ENCODE results near the gene RPS6KC1.

DNA sequence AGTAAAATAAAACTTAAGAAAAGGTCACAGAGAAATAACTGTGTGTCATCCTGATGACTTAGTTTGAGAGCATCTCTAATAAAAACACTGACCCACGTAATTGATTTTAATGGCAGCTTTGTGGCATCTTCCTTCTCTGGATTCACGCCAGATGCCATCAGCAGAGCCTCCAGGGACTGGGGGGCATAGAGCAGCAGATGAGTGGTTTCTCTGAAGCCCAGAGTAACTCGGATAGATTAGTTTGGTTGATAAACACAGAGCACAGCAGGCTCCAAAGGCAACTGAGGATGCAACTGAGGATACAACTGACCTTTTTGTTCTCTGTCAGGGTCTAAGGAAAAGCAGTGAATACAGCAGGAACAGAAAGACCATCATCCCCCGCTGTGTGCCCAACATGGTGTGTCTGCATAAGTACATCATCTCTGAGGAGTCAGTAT, 180.8 kb downstream of the RPS6KC1 start:
- TF ChIP-seq, protein P1, sequence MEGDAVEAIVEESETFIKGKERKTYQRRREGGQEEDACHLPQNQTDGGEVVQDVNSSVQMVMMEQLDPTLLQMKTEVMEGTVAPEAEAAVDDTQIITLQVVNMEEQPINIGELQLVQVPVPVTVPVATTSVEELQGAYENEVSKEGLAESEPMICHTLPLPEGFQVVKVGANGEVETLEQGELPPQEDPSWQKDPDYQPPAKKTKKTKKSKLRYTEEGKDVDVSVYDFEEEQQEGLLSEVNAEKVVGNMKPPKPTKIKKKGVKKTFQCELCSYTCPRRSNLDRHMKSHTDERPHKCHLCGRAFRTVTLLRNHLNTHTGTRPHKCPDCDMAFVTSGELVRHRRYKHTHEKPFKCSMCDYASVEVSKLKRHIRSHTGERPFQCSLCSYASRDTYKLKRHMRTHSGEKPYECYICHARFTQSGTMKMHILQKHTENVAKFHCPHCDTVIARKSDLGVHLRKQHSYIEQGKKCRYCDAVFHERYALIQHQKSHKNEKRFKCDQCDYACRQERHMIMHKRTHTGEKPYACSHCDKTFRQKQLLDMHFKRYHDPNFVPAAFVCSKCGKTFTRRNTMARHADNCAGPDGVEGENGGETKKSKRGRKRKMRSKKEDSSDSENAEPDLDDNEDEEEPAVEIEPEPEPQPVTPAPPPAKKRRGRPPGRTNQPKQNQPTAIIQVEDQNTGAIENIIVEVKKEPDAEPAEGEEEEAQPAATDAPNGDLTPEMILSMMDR (IDR thresholded peaks at IDR 0.05; ENCODE audit: low read length): no peak
- TF ChIP-seq EZH2 (IDR thresholded peaks at IDR 0.05; ENCODE audit: borderline replicate concordance, low read length): no peak

All from OCI-LY1 (cell line).